BLaER1 treated with 17β-estradiol and CSF1 and Interleukin-3, amounts not matched to agents 10 nM and 100 nM (cell line): ENCODE data around the gene ZNRF3.

Experiments used
- H3K27ac ChIP-seq, 11 experiments: shearing (Covaris generic); formaldehyde crosslinking; 2 replicates each; pipeline ENCODE4 v1.8.1; 2022
- H3K27me3 ChIP-seq, 11 experiments: shearing (Covaris generic); formaldehyde crosslinking; 2 replicates each; pipeline ENCODE4 v1.8.1; 2022
- H3K36me3 ChIP-seq, 11 experiments: shearing (Covaris generic); formaldehyde crosslinking; 2 replicates each; pipeline ENCODE4 v1.8.1; 2022
- H3K4me1 ChIP-seq, 10 experiments: shearing (Covaris generic); formaldehyde crosslinking; 2 replicates each; pipeline ENCODE4 v1.8.1; 2022
- H3K4me2 ChIP-seq, 11 experiments: shearing (Covaris generic); formaldehyde crosslinking; 2 replicates each; pipeline ENCODE4 v1.8.1; 2022
- H3K4me3 ChIP-seq, 10 experiments: shearing (Covaris generic); formaldehyde crosslinking; 2 replicates each; pipeline ENCODE4 v1.8.1; 2022
- H3K9ac ChIP-seq, 11 experiments: shearing (Covaris generic); formaldehyde crosslinking; 2 replicates each; pipeline ENCODE4 v1.8.1; 2022
- H3K9me3 ChIP-seq, 11 experiments: shearing (Covaris generic); formaldehyde crosslinking; replicated peaks in 1 of 11; 2 replicates each; pipeline ENCODE4 v1.8.1; 2022
- H4K20me1 ChIP-seq, 11 experiments: shearing (Covaris generic); formaldehyde crosslinking; 2 replicates each; pipeline ENCODE4 v1.8.1; 2022
- Cebpa-rat ChIP-seq, 11 experiments: shearing (Covaris generic); IDR thresholded peaks; 2 replicates each; pipeline ENCODE4 v1.8.1; 2022

ZNRF3 gene

DNA sequence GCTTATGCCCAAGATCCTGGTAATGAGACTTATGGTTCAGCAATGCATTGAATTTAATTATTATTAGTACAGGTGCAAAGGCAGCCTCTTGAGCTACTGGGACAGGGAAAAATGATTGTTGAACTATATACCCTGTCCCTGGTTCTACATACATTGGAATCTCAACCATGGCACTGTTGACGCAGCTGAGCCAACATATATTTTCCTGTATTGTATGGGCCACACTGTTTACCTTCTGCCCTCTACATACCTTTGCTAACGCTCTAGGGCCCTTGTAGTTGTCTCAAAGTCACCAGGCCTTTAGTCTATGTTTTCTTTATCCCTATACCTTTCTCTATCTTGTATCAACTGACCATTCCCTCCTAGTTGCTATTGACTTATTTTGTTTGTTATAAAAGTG is 212.1 kb downstream of the ZNRF3 start:
- H3K4me1 ChIP-seq: peaks cover 0 to 4% (median 0%) of the 10 kb centered on the region in 10 experiments; a peak in 1 of 20 replicates
- H3K27me3 ChIP-seq: no peaks in the 10 kb centered on the region
- no peaks in the 10 kb centered on the region for H3K9me3 ChIP-seq
- H3K9ac ChIP-seq: no peak overlapping the region
- H3K4me3 ChIP-seq: no peak overlapping the region
- no peak overlapping the region for H3K4me2 ChIP-seq
- no peak for TF ChIP-seq Cebpa-rat (IDR thresholded peaks at IDR 0.05)
- no peak overlapping the region for H3K27ac ChIP-seq
- no peaks in the 10 kb centered on the region for H4K20me1 ChIP-seq
- no peaks in the 10 kb centered on the region for H3K36me3 ChIP-seq

DNA sequence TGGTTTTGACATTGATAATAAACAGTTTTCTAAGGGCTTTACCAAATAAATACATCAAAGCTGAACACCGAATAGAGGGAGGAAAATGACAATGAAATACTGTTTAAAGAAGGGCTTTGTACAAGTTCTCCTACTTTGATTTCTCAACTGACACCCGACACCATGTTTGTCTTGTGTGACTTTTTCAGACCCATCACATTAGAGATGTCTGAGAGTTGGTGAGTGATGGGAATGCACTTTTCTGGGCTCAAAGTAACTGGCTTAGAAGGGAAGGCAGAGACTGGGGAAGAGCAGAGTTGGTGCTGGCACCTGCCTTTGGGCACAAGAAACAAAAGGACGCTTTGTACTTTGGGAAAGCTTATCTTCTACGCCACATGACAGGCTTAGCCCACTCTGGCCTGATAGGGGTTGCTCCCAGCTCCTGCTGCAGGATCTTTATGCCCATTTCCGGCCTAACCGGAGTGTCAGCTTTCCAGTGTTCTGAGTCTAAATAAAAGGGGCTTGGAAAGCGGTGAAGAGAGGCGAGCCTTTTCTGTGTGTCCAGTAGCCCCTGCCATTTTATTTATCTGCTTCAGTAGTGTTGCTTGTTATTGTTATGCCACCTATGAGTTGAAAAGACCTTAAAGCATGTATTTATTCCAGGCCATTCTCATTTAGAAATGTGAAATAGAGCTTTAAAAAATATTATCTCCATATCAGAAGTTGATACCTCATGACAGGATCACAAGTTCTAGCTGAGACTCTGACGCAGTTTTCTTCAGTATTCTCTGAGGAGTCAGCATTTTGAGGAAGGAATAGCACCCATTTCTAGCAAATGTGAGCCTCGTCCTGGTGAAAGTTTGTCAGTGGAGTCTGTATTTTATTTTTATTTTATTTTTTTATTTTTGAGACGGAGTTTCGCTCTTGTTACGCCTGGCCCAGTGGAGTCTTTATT is 213.6 kb downstream of the ZNRF3 start:
- TF ChIP-seq Cebpa-rat (IDR thresholded peaks at IDR 0.05): no peak
- no peak overlapping the region for H3K4me3 ChIP-seq
- no peaks in the 10 kb centered on the region for H3K9me3 ChIP-seq
- no peaks in the 10 kb centered on the region for H3K36me3 ChIP-seq
- no peaks in the 10 kb centered on the region for H3K27me3 ChIP-seq
- H3K9ac ChIP-seq: no peak overlapping the region
- H3K27ac ChIP-seq: no peak overlapping the region
- no peak overlapping the region for H3K4me2 ChIP-seq
- H3K4me1 ChIP-seq: peaks cover 0 to 3% (median 0%) of the 10 kb centered on the region in 10 experiments; a peak in 1 of 20 replicates
- H4K20me1 ChIP-seq: no peaks in the 10 kb centered on the region

DNA sequence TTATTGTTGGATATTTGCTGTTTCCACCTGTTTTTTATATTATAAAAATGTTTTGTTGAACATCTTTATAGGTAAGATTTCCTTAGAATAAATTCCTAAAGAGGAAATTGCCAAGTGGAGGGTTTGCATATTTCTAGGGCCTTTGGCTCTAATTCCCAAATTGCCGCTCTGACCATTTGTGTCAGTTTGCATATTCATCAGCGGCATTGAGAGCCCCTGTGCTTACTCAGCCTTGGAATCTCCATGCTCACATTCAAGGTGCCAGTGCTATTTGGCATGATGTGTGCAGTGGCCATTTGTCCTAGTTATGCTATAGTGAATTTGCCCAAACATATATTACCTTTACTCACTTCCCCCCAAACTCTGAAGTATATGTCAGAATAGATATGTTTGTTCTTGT is 214.9 kb downstream of the ZNRF3 start:
- Histone ChIP-seq H3K27ac (no peak overlapping the region), H3K36me3 (no peaks in the 10 kb centered on the region), H3K4me2 (no peak overlapping the region), H3K27me3 (0 out of 22 replicates have a peak, but pooled peaks cover 0 to 8% (median 0%) of the 10 kb centered on the region in 11 experiments), H3K9me3 (no peaks in the 10 kb centered on the region), H3K4me3 (no peak overlapping the region), H3K4me1 (no peaks in the 10 kb centered on the region), H3K9ac (no peak overlapping the region), H4K20me1 (no peaks in the 10 kb centered on the region)
- TF ChIP-seq Cebpa-rat (IDR thresholded peaks at IDR 0.05): no peak

DNA sequence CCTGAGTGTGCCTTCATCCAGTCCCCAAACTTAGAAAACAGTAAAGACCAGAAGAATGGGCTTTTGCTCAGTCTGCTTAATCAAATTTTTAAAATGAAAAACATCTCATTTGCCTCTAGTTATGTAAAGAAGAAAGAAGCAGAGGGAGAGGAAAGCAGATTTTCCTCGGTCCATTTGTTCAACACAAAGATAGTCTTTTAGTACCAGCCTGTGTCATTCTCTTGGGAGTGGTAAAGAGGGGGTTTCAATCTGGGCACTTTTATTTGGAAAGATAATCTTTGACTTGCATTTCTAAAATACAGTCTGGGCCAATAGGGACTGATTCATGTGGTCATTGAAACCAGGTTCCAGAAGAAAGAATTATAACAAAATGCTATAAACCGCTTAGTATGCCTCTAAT is 218.9 kb downstream of the ZNRF3 start:
- no peaks in the 10 kb centered on the region for H3K4me1 ChIP-seq
- no peak for TF ChIP-seq Cebpa-rat (IDR thresholded peaks at IDR 0.05)
- H3K36me3 ChIP-seq: no peaks in the 10 kb centered on the region
- no peak overlapping the region for H3K4me2 ChIP-seq
- H4K20me1 ChIP-seq: no peaks in the 10 kb centered on the region
- 0 out of 22 replicates have a peak, but pooled peaks cover 0 to 8% (median 0%) of the 10 kb centered on the region in 11 experiments for H3K27me3 ChIP-seq
- no peak overlapping the region for H3K9ac ChIP-seq
- no peaks in the 10 kb centered on the region for H3K9me3 ChIP-seq
- no peak overlapping the region for H3K4me3 ChIP-seq
- no peak overlapping the region for H3K27ac ChIP-seq

DNA sequence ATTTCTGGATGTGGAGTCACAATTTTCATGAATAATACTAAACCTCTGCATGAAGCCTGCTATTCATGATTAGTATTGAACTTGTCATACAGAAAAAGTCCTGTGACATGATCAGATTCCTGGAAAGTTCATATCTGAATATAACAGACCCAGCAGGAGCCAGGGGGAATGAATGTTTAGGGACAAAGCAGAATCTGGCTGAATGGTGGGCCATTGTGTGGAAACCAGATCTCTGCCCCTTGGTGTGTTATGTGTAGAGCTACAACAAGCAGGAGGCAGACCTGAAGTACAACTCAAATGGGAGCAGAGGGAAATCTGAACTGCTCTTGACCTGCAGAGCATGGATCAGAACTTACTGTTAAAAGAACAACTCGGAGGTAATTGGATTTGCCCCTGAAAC is 219.7 kb downstream of the ZNRF3 start:
- Histone ChIP-seq H3K4me3 (no peak overlapping the region), H3K4me2 (no peak overlapping the region), H3K9ac (no peak overlapping the region), H3K4me1 (no peaks in the 10 kb centered on the region), H3K27ac (no peak overlapping the region), H3K9me3 (no peaks in the 10 kb centered on the region), H3K36me3 (no peaks in the 10 kb centered on the region), H3K27me3 (0 out of 22 replicates have a peak, but pooled peaks cover 0 to 8% (median 0%) of the 10 kb centered on the region in 11 experiments), H4K20me1 (no peaks in the 10 kb centered on the region)
- TF ChIP-seq Cebpa-rat (IDR thresholded peaks at IDR 0.05): no peak

DNA sequence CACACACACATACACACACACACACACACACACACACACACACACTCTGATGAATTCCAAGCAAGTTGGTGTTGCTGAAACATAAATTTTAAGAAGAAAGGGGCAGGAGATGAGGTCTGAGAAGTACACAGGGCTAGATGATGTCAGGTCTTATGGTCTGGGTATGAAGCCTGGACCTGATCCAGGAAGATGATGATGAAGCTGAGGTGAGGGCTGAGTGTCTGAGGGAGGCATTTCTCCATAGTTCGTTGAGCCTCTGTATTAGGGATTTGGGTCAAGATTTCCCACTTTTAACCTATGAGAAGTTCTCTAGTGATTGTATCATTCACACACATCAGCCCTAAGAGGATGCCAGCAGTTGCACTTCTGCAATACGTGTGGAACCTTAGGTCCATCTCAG is 222.1 kb downstream of the ZNRF3 start:
- H4K20me1 ChIP-seq: no peaks in the 10 kb centered on the region

DNA sequence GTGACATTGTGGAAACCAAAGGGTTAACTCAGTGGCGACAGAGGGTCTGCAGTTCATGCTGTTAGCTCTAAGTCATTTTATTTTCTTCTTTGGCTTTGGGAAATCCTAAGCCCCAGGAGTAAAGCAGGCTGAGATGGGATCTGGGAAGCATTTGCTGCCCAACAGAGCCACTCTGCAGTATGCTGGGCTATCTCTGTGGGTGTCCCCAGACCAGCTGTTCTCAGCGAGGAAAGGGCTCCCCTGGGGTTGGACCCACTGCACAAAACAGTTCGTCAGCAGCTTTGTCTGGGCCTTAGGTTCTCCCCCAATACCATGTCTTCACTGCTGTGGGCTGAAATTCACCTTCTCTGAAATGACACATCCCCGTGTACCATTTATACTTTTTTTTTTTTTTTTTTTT is 223.5 kb downstream of the ZNRF3 start:
- no peak overlapping the region for H3K27ac ChIP-seq
- H3K4me1 ChIP-seq: no peaks in the 10 kb centered on the region
- TF ChIP-seq Cebpa-rat (IDR thresholded peaks at IDR 0.05): no peak
- no peaks in the 10 kb centered on the region for H4K20me1 ChIP-seq
- no peak overlapping the region for H3K4me2 ChIP-seq
- H3K36me3 ChIP-seq: no peaks in the 10 kb centered on the region
- H3K9ac ChIP-seq: no peak overlapping the region
- H3K27me3 ChIP-seq: 0 out of 22 replicates have a peak, but pooled peaks cover 0 to 8% (median 0%) of the 10 kb centered on the region in 11 experiments
- no peaks in the 10 kb centered on the region for H3K9me3 ChIP-seq
- no peak overlapping the region for H3K4me3 ChIP-seq

More for the DNA sequence above, 222.1 kb downstream of the ZNRF3 start:
- H3K27ac ChIP-seq: no peak overlapping the region
- H3K9ac ChIP-seq: no peak overlapping the region
- H3K27me3 ChIP-seq: 0 out of 22 replicates have a peak, but pooled peaks cover 0 to 8% (median 0%) of the 10 kb centered on the region in 11 experiments
- no peaks in the 10 kb centered on the region for H3K4me1 ChIP-seq
- no peak for TF ChIP-seq Cebpa-rat (IDR thresholded peaks at IDR 0.05)
- no peaks in the 10 kb centered on the region for H3K36me3 ChIP-seq
- no peak overlapping the region for H3K4me3 ChIP-seq
- H3K9me3 ChIP-seq: no peaks in the 10 kb centered on the region
- no peak overlapping the region for H3K4me2 ChIP-seq
